Ovary (tissue), 3 donors: ENCODE data around the gene LRRTM3.

Source experiments
- CTCF ChIP-seq, 3 donors: fragments of 450-650 bp in 2 of 3; fragments of 200-600 bp in 1 of 3; IDR thresholded peaks; one replicate each; pipeline versions ENCODE4 v1.5.1 to v1.8.0; 2016 to 2022; ENCODE audit warnings: antibody characterized with exemption in 3 of 3, mild to moderate bottlenecking in 1 of 3
- EP300 ChIP-seq: sonication (generic); formaldehyde crosslinking; IDR thresholded peaks from one replicate; pipeline ENCODE4 v1.6.1; 2017; ENCODE audit warnings: antibody characterized with exemption
- donor health status: DM: no; HTN: no; CAD: no.

DNA sequence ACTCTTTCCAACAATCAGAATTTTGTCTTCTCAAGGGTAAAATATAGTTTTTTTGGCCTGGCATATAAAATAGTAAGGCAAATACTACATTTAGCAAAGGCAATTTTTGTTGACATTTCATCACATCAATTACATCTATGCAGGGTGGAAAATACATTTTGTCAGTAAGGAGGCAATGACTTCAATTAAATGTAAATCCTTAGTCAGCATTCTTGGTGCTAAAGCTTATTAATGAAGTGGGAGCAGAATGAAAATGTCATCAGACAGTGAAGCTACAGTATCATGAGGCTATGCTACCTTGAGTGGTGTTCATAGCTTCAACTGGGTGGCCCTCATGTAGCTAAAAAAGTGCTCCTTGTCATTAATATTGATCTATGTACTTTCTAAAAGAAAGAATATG lies 8.9 kb downstream of the LRRTM3 start:
- no peak for TF ChIP-seq EP300
- no peak for TF ChIP-seq CTCF (IDR thresholded peaks at IDR 0.05)
